GM12878 (cell line): ENCODE results near the gene SMIM7. TPM values are rescaled to one million over a fixed set of nuclear protein-coding genes. Genes with fewer than 3 reads are reported as not detected.

Source experiments
- ATF3 ChIP-seq: IDR thresholded peaks from 2 replicates; pipeline ENCODE4 v1.6.1; 2011; ENCODE audit warnings: low read depth, mild to moderate bottlenecking, low read length, moderate library complexity, borderline replicate concordance; ENCODE audit errors: extremely low read depth
- BACH1 ChIP-seq: fragments of 450-650 bp; IDR thresholded peaks from 2 replicates; pipeline ENCODE4 v1.6.1; 2017; ENCODE audit warnings: mild to moderate bottlenecking, borderline replicate concordance
- BCL11A ChIP-seq: IDR thresholded peaks from 2 replicates; pipeline ENCODE4 v1.6.1; 2011; ENCODE audit warnings: low read depth, low read length
- CHD2 ChIP-seq: IDR thresholded peaks from 2 replicates; pipeline ENCODE4 v1.6.1; 2011; ENCODE audit warnings: low read depth, low read length, improper control_type of control experiment, borderline replicate concordance
- CHD4 ChIP-seq: fragments of 200-600 bp; sonication (generic); IDR thresholded peaks from 2 replicates; pipeline ENCODE4 v1.6.1; 2016; ENCODE audit warnings: mild to moderate bottlenecking
- CREB1 ChIP-seq: IDR thresholded peaks from 2 replicates; pipeline ENCODE4 v1.6.1; 2012; ENCODE audit warnings: low read depth, mild to moderate bottlenecking, inconsistent platforms
- HSF1 ChIP-seq: fragments of 150-350 bp; IDR thresholded peaks from 2 replicates; pipeline ENCODE4 v1.6.1; 2014; ENCODE audit warnings: mild to moderate bottlenecking, low read depth, low read length
- IKZF1 ChIP-seq: fragments of 450-650 bp; conservative IDR thresholded peaks from 2 replicates; pipeline ENCODE4 v1.6.1; 2017; ENCODE audit warnings: antibody characterized with exemption, mild to moderate bottlenecking
- IKZF2 ChIP-seq, 2 experiments: fragments of 450-650 bp; IDR thresholded peaks; 2 replicates each; pipeline ENCODE4 v1.6.1; 2017; ENCODE audit warnings: mild to moderate bottlenecking in 2 of 2, moderate library complexity in 2 of 2
- IRF4 ChIP-seq: IDR thresholded peaks from 2 replicates; pipeline ENCODE4 v1.6.1; 2011; ENCODE audit warnings: low read depth, low read length
- KLF5 ChIP-seq: fragments of 450-650 bp; IDR thresholded peaks from 2 replicates; pipeline ENCODE4 v1.6.1; 2014; ENCODE audit warnings: mild to moderate bottlenecking; ENCODE audit not compliant: partially characterized antibody
- MEF2A ChIP-seq: IDR thresholded peaks from 2 replicates; pipeline ENCODE4 v1.6.1; 2011; ENCODE audit warnings: low read depth, mild to moderate bottlenecking, low read length, moderate library complexity; ENCODE audit not compliant: insufficient read depth
- MEF2B ChIP-seq: fragments of 450-650 bp; IDR thresholded peaks from 2 replicates; pipeline ENCODE4 v1.6.1; 2018; ENCODE audit warnings: mild to moderate bottlenecking, moderate library complexity; ENCODE audit not compliant: partially characterized antibody, poor library complexity, severe bottlenecking
- MXI1 ChIP-seq: fragments of 150-350 bp; IDR thresholded peaks from 2 replicates; pipeline ENCODE4 v1.6.1; 2011; ENCODE audit warnings: low read depth, mild to moderate bottlenecking, inconsistent platforms, low read length, improper control_type of control experiment
- NFYA ChIP-seq: IDR thresholded peaks from 2 replicates; pipeline ENCODE4 v1.6.1; 2011; ENCODE audit warnings: low read depth, mild to moderate bottlenecking, low read length, improper control_type of control experiment, borderline replicate concordance
- NRF1 ChIP-seq: conservative IDR thresholded peaks from 2 replicates; pipeline ENCODE4 v1.6.1; 2011; ENCODE audit warnings: mild to moderate bottlenecking, low read depth, low read length, improper control_type of control experiment
- PAX5 ChIP-seq: IDR thresholded peaks from 2 replicates; pipeline ENCODE4 v1.6.1; 2011; ENCODE audit warnings: low read depth, low read length, borderline replicate concordance
- POLR2A ChIP-seq: IDR thresholded peaks from 2 replicates; pipeline ENCODE4 v1.6.1; 2011; ENCODE audit warnings: low read depth, mild to moderate bottlenecking, low read length
- POLR2AphosphoS2 ChIP-seq: IDR thresholded peaks from 2 replicates; pipeline ENCODE4 v1.6.1; 2011; ENCODE audit warnings: low read depth, mild to moderate bottlenecking, low read length, improper control_type of control experiment, moderate library complexity
- POLR2AphosphoS5 ChIP-seq: IDR thresholded peaks from 2 replicates; pipeline ENCODE4 v1.6.1; 2011; ENCODE audit warnings: mild to moderate bottlenecking, low read length, inconsistent platforms
- RAD21 ChIP-seq: IDR thresholded peaks from 2 replicates; pipeline ENCODE4 v1.6.1; 2011; ENCODE audit warnings: mild to moderate bottlenecking, low read depth, low read length, moderate library complexity; ENCODE audit not compliant: insufficient read depth
- RCOR1 ChIP-seq: conservative IDR thresholded peaks from 2 replicates; pipeline ENCODE4 v1.6.1; 2012; ENCODE audit warnings: low read depth, low read length, improper control_type of control experiment
- RUNX3 ChIP-seq: IDR thresholded peaks from 2 replicates; pipeline ENCODE4 v1.6.1; 2012; ENCODE audit warnings: low read length, inconsistent platforms
- SMAD1 ChIP-seq: fragments of 450-650 bp; IDR thresholded peaks from 2 replicates; pipeline ENCODE4 v1.6.1; 2018; ENCODE audit warnings: mild to moderate bottlenecking, low read depth; ENCODE audit not compliant: partially characterized antibody
- SP1 ChIP-seq: IDR thresholded peaks from one replicate; pipeline ENCODE4 v1.6.1; 2011; ENCODE audit warnings: low read depth, low read length
- SREBF2 ChIP-seq: IDR thresholded peaks from 2 replicates; pipeline ENCODE4 v1.6.1; 2012; ENCODE audit warnings: mild to moderate bottlenecking, low read length
- STAT1 ChIP-seq: fragments of 450-650 bp; conservative IDR thresholded peaks from 2 replicates; pipeline ENCODE4 v1.6.1; 2014; ENCODE audit warnings: antibody characterized with exemption, mild to moderate bottlenecking
- SUPT20H ChIP-seq: IDR thresholded peaks from 2 replicates; pipeline ENCODE4 v1.6.1; 2011; ENCODE audit warnings: low read depth, mild to moderate bottlenecking, low read length, moderate library complexity, borderline replicate concordance; ENCODE audit not compliant: control insufficient read depth
- USF1 ChIP-seq: IDR thresholded peaks from 2 replicates; pipeline ENCODE4 v1.6.1; 2011; ENCODE audit warnings: borderline replicate concordance, low read depth, mild to moderate bottlenecking, moderate library complexity, mixed read lengths, low read length; ENCODE audit not compliant: insufficient read depth; ENCODE audit errors: extremely low read length
- WRNIP1 ChIP-seq: IDR thresholded peaks from 2 replicates; pipeline ENCODE4 v1.6.1; 2011; ENCODE audit warnings: low read depth, low read length, improper control_type of control experiment, borderline replicate concordance
- ZBED1 ChIP-seq: IDR thresholded peaks from 2 replicates; pipeline ENCODE4 v1.6.1; 2016; ENCODE audit warnings: borderline replicate concordance
- ZNF207 ChIP-seq: fragments of 450-650 bp; IDR thresholded peaks from 2 replicates; pipeline ENCODE4 v1.6.1; 2014; ENCODE audit warnings: antibody characterized with exemption, mild to moderate bottlenecking, borderline replicate concordance
- ZSCAN29 ChIP-seq: fragments of 450-650 bp; IDR thresholded peaks from 2 replicates; pipeline ENCODE4 v1.6.1; 2017; ENCODE audit warnings: mild to moderate bottlenecking, moderate library complexity
- polyA plus RNA-seq, 11 experiments: library from polyadenylated mRNA; depleted of rRNA in 4 of 11; unstranded in 6 of 11; stranded (reverse) in 5 of 11; fragments of >200 nt; fragmentation: Nextera tagmentation in 4 of 11; fragmentation: Illumina TruSeq in 1 of 11; extraction: Ambion mirVana in 4 of 11; extraction: Trizol in 1 of 11; gene quantifications; 1 replicate in 1 of 11; 2 replicates in 10 of 11; pipeline versions ENCODE4 v1.2.1 to v1.2.3, GENCODE V29; 2011 to 2016; ENCODE audit warnings: inconsistent platforms in 2 of 11, missing spikeins in 2 of 11, low read depth in 1 of 11
- total RNA-seq, 4 experiments: library from RNA; depleted of rRNA in 3 of 4; stranded (reverse); fragments of >200 nt in 3 of 4; fragmentation: Illumina TruSeq in 1 of 4; extraction: Trizol in 1 of 4; gene quantifications; 2 replicates each; pipeline versions ENCODE4 v1.2.1 to v1.2.3, GENCODE V29; 2013 to 2021

SMIM7 gene
- total and polyA plus RNA-seq, 10 of the 15 experiments (the other 5 are each of a cell fraction or from before 2014, with no cell fraction given) = 45.7 to 170 (median 70.8) TPM

GRCh38 chr19:16661480-16662034 is 1.6 kb upstream of the SMIM7 start (continued):
- TF ChIP-seq CHD2 (peak; percentile 81), RAD21 (no peak), IKZF2 (IDR thresholded peaks at IDR 0.05) (peak in 1 of 2 experiments; percentile 38; a peak in 1 of 4 replicates), STAT1 (no peak), CHD4 (no peak), SUPT20H (no peak), RCOR1 (no peak), MEF2A (no peak), WRNIP1 (no peak), BACH1 (0 out of 2 replicates have a peak, but pooled peaks have one; percentile 23), IRF4 (no peak), SMAD1 (no peak), ZSCAN29 (peak; percentile 93), MEF2B (peak; percentile 73), NFYA (no peak), HSF1 (no peak), MXI1 (no peak), POLR2AphosphoS2 (no peak), RUNX3 (peak; percentile 85), PAX5 (peak; percentile 47; the same call in 1 of the 2 replicates), KLF5 (no peak), SP1 (peak; percentile 9), IKZF1 (no peak; the same call in 1 of the 2 replicates), SREBF2 (no peak), USF1 (no peak), CREB1 (peak; percentile 68), ZBED1 (no peak), POLR2AphosphoS5 (peak; percentile 49; the same call in 1 of the 2 replicates), POLR2A (peak; percentile 72), NRF1 (no peak), ATF3 (no peak), BCL11A (0 out of 2 replicates have a peak, but pooled peaks have one; percentile 19), ZNF207 (no peak)
